Measurements from ENCODE around the gene STARD7.
A peak's percentile ranks its signal among the peaks of the same experiment; 100 is the strongest.
"Not testable (repeated sequence)": the region's sequence is repeated elsewhere in the genome, so short reads cannot be mapped to it uniquely, and the experiment has no call there.

The STARD7 gene

GRCh38 chr2:96146153-96146880 is 62.3 kb downstream of the STARD7 start:
- peak; percentile 86 for DNase-seq

GRCh38 chr2:96145848-96146152 is 62.8 kb downstream of the STARD7 start:
- no peak for DNase-seq

GRCh38 chr2:96145036-96145847 is 63.4 kb downstream of the STARD7 start, which contains the start of gene DUSP2:
TSS of gene DUSP2 (minus strand) at chr2:96145440. CDS start at chr2:96145354, 86 bp downstream.
- peak; percentile 88 for DNase-seq

GRCh38 chr2:96144481-96145035 is 64.1 kb downstream of the STARD7 start:
- DNase-seq = no peak

- no peak for DNase-seq
These were observed 64.7 kb downstream of the STARD7 start for GRCh38 chr2:96143848-96144480.

- no peak for DNase-seq
These were observed 65.3 kb downstream of the STARD7 start for GRCh38 chr2:96143231-96143847.

- no peak for DNase-seq
These were observed 66.2 kb downstream of the STARD7 start for GRCh38 chr2:96142217-96143113.

- DNase-seq = not testable (repeated sequence)
These were observed 67.0 kb downstream of the STARD7 start for GRCh38 chr2:96141624-96141967.

GRCh38 chr2:96140941-96141623 is 67.5 kb downstream of the STARD7 start:
- DNase-seq = no peak

GRCh38 chr2:96139181-96139758 is 69.4 kb downstream of the STARD7 start:
- no peak for DNase-seq

GRCh38 chr2:96138179-96139145 is 70.2 kb downstream of the STARD7 start, which contains the start of gene ASTL:
TSS of gene ASTL (minus strand) at chr2:96138502. CDS start at chr2:96138436, 66 bp downstream.
- peak; percentile 63 for DNase-seq

GRCh38 chr2:96137321-96138178 is 71.1 kb downstream of the STARD7 start:
- no peak for DNase-seq

- no peak for DNase-seq
These were observed 72.4 kb downstream of the STARD7 start for GRCh38 chr2:96136129-96136720.

GRCh38 chr2:96135621-96136020 is 73.0 kb downstream of the STARD7 start:
- DNase-seq = no peak

GRCh38 chr2:96135171-96135570 is 73.5 kb downstream of the STARD7 start:
- DNase-seq = no peak

Measured in CD4-positive, alpha-beta T cell treated with Interleukin-4 for 4 hours (primary cell).